Stimulated activated CD8-positive, alpha-beta memory T cell treated with anti-CD3 and anti-CD28 coated beads, Interleukin-2, amount 100 ng/mL, for 48 hours (primary cell): ENCODE data around the gene MYZAP.

Source experiments
- DNase-seq, 2 donors: peaks; one replicate each; pipeline ENCODE4 v3.0.0-alpha.2; 2020; ENCODE audit warnings: low read depth in 2 of 2

The MYZAP gene

GRCh38 chr15:57696146-57696545, 104.4 kb downstream of the MYZAP start:
- no peak for DNase-seq

DNA sequence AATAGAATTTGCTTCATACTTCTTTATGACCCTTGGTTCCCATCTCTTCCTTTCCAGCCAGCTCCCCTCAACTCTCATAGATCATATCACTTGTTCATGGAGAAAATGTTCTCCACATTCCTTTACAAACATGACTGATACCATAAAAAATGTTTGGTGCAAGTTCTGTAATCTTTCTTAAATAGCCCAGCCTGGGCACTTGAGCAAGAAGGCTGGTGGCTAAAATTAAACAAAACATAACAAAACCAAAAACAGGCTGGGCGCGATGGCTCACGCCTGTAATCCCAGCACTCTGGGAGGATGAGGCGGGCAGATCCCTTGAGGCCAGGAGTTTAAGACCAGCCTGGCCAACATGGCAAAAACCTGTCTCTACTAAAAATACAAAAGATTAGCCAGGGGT, 105.9 kb downstream of the MYZAP start:
- no peak for DNase-seq

- no peak for DNase-seq
These were observed 106.5 kb downstream of the MYZAP start for GRCh38 chr15:57698243-57698642.

- DNase-seq, result no peak
These were observed 107.3 kb downstream of the MYZAP start for GRCh38 chr15:57698991-57699390.

DNA sequence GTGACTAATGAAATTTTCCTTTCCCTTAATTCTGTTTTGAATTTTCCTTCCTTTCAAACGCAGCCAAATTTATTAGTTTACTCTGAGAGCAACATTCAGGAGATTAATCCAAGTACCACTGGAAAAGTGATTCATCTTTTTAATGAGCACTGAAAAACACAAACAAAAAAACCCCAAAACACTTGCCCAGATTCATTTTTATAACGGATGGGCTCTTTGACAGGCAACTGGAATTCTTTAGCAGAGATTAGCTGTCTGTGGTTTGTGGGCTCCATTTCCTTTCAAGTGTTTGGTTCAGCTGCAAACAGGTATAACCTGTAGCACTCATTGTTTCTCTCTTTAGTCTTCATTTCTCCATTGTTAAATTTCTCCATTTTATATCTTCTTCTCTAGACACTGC, 111.7 kb downstream of the MYZAP start:
- no peak for DNase-seq

DNA sequence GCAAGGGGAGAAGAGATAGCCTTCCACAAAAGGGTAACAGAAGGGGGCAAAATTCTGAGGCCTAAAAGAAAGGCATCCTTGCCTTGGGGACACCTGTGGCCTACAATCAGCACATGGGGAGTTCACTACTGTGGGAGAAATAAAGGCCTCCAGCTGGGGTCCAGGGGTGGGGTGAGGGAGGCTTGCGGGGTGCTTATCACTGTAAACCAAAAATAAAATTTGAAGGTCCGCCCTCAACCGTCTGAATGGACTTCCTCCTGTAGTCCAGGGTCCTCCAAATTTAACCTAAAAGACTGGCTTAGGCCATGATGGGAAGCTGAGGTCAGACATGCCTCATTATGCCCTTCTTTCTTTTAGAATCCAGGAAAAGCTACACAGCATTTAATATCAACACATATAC, 112.7 kb downstream of the MYZAP start:
- no peak for DNase-seq

- DNase-seq, result no peak
These were observed 114.2 kb downstream of the MYZAP start for GRCh38 chr15:57705746-57706404.

DNA sequence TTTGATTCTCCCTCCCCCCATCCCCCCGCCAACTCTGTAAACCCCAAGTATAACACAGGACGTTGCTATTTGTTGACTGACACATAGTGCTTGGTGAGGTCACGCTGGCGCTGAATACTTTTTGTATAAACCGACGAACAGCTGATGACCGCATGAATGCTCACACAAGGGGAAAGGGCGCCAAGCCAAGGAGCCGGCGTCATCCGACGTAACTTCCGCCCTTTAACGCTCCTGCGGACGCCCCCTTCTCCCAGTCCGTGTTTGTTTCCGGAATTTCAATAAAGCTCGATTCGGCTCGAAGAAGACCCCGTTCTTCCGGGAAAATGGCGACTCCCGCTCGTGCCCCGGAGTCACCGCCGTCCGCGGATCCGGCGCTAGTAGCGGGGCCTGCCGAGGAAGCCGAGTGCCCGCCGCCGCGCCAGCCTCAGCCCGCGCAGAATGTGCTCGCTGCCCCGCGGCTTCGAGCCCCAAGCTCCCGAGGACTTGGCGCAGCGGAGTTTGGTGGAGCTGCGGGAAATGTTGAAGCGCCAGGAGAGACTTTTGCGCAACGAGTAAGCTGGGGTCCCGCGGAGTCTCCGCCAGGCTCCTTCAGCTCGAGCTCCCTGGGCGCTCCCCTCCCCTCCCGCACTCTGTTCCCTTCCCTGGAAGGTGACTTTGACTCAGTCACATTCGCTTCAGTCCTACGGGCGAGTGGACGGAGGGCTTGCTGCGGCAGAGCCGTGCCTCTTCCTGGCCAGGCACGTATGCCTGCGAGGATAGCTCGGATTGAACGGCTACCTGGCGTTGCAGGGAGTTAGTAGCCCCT, 114.9 kb downstream of the MYZAP start, which contains the start of gene POLR2M:
POLR2M (plus strand) TSS at position 310 of the 805 bp plus-strand sequence; CDS start at position 439, 129 bp downstream.
- peak; percentile 70 to 85 for DNase-seq

- DNase-seq, result no peak
These were observed 116.3 kb downstream of the MYZAP start for GRCh38 chr15:57708047-57708446.

DNA sequence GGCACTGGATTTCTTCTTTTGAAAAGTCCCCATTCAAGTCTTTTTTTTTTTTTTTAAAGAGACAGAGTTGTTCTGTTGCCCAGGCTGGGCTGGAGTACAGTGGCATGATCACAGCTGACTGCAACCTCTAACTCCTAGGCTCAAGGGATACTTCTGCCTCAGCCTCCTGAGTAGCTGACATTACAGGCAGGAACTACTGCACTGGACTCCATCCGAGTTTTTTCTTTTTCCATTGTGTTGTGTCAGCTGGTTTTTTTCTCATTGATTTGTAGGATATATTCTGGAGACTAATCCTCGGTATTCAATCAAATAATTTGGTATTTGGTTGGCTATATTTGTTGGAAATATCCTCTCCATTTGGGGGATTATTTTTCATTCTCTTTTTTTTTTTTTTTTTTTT, 126.6 kb downstream of the MYZAP start:
- no peak for DNase-seq

GRCh38 chr15:57720867-57721266, 129.2 kb downstream of the MYZAP start:
- DNase-seq, result no peak

GRCh38 chr15:57726411-57726810, 134.7 kb downstream of the MYZAP start:
- DNase-seq, result no peak

DNA sequence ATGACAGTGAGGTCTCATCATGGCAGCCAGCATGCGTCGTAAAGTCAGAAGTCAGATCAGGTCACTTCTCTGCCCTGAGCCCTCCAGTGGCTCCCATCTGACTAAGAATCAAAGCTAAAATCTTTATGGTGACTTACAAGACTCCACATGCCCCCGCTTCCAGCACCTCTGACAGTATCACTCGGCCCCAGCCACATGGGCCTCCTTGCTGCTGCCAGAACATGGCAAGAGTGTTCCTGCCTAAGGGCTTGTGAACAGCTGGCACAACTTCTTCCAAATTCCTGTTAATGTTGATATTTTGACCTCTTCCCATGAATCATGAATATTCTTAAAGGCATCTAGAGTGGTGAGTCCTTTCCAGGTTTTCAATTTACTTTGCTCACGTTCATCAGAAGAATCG, 135.3 kb downstream of the MYZAP start:
- no peak for DNase-seq

DNA sequence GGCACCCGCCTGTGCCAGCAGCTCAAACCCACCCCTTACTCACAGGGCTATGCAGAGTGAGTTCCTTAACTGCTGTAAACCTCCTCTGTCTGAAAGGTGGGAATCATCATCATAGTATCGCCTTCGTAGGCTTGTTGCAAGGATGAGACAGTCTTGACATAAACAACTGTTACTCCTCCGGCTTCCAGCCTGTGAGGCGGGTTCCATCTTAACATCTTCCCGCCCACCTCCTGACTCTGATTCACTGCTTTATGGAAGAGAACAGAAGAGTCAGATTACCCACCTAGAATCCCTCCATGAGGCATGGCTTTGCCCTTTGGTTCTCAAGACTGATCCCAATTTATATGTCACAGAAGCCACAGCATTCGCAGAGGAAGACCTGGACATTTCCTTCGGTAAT, 136.7 kb downstream of the MYZAP start:
- DNase-seq, result no peak

DNA sequence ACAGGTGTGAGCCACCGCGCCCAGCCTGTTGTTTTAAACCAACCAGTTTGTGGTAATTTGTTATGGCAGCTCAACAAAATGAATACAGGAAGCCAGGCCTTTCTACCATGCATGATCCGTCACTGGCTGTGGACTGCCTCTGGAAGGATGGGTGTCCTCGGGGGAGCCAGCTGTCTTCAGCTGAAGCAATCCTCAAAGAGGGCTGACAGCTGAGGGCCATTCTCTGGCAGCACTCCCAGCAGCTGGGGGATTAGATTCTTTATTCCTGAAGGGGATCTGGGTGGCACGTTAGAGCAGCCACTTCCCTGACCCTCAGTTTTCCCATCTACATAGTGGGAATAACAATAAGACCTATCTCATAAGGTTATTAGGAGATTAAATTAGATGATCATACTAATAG, 139.2 kb downstream of the MYZAP start:
- no peak for DNase-seq

DNA sequence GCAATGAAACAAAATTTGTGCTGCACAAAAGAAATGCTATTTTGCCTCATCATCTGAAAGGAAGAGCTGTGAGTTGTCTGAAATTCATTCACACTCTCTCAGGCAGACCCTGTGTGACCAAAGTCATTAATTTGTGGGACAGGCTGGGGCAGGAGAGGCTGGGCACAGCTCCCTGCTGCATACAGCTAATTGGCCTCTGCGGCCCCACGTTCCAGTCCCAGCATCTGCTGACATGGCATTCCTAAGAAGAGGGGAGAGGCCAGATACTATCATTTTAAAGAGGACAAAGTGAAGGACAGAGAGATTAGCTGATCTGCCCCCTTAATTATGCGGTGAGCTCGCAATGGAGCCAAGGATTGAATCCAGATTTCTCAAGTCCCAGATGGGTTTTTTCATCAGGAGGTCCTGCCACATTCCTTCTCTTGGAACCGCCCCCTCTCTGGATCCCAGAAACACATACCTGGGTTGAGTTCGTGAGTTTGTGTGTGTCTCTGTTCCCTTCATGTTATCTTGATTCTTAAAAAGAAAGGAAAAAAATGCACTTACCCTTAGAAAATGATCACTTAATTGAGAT, 139.9 kb downstream of the MYZAP start:
- no peak for DNase-seq

GRCh38 chr15:57732526-57733331, 141.0 kb downstream of the MYZAP start:
- DNase-seq, result peak; percentile 14 to 26

GRCh38 chr15:57734860-57735259, 143.2 kb downstream of the MYZAP start:
- no peak for DNase-seq
